GM12878 (cell line): ENCODE results near the gene REV1. TPM values are rescaled to one million over a fixed set of nuclear protein-coding genes. Genes with fewer than 3 reads are reported as not detected.
A peak's percentile ranks its signal among the peaks of the same experiment; 100 is the strongest.

Experiments used
- HDAC6 ChIP-seq: fragments of 200-600 bp; sonication (generic); IDR thresholded peaks from one replicate; pipeline ENCODE4 v1.8.0; 2017; ENCODE audit warnings: antibody characterized with exemption; ENCODE audit not compliant: unreplicated experiment
- IKZF1 ChIP-seq: fragments of 450-650 bp; conservative IDR thresholded peaks from 2 replicates; pipeline ENCODE4 v1.6.1; 2017; ENCODE audit warnings: antibody characterized with exemption, mild to moderate bottlenecking
- MEF2B ChIP-seq: fragments of 450-650 bp; IDR thresholded peaks from 2 replicates; pipeline ENCODE4 v1.6.1; 2018; ENCODE audit warnings: mild to moderate bottlenecking, moderate library complexity; ENCODE audit not compliant: partially characterized antibody, poor library complexity, severe bottlenecking
- MTA3 ChIP-seq: IDR thresholded peaks from 2 replicates; pipeline ENCODE4 v1.6.1; 2012; ENCODE audit warnings: low read length, inconsistent platforms, borderline replicate concordance
- MYC ChIP-seq: IDR thresholded peaks from 2 replicates; pipeline ENCODE4 v1.6.1; 2011; ENCODE audit warnings: mild to moderate bottlenecking, low read length, moderate library complexity, inconsistent platforms; ENCODE audit not compliant: insufficient read depth, insufficient replicate concordance, insufficient read length, severe bottlenecking
- NBN ChIP-seq: fragments of 450-650 bp; IDR thresholded peaks from 2 replicates; pipeline ENCODE4 v1.6.1; 2016
- NR2F1 ChIP-seq: fragments of 450-650 bp; conservative IDR thresholded peaks from 2 replicates; pipeline ENCODE4 v1.6.1; 2017; ENCODE audit warnings: mild to moderate bottlenecking
- PAX8 ChIP-seq: fragments of 450-650 bp; IDR thresholded peaks from 2 replicates; pipeline ENCODE4 v1.6.1; 2017; ENCODE audit warnings: mild to moderate bottlenecking, moderate library complexity
- RFX5 ChIP-seq: IDR thresholded peaks from 2 replicates; pipeline ENCODE4 v1.6.1; 2011; ENCODE audit warnings: low read depth, low read length, improper control_type of control experiment
- RUNX3 ChIP-seq: IDR thresholded peaks from 2 replicates; pipeline ENCODE4 v1.6.1; 2012; ENCODE audit warnings: low read length, inconsistent platforms
- SREBF2 ChIP-seq: IDR thresholded peaks from 2 replicates; pipeline ENCODE4 v1.6.1; 2012; ENCODE audit warnings: mild to moderate bottlenecking, low read length
- STAT1 ChIP-seq: fragments of 450-650 bp; conservative IDR thresholded peaks from 2 replicates; pipeline ENCODE4 v1.6.1; 2014; ENCODE audit warnings: antibody characterized with exemption, mild to moderate bottlenecking
- ZNF274 ChIP-seq: IDR thresholded peaks from one replicate; pipeline ENCODE4 v1.8.0; 2011; ENCODE audit not compliant: insufficient read length, insufficient read depth
- polyA plus RNA-seq, 11 experiments: library from polyadenylated mRNA; depleted of rRNA in 4 of 11; unstranded in 6 of 11; stranded (reverse) in 5 of 11; fragments of >200 nt; fragmentation: Nextera tagmentation in 4 of 11; fragmentation: Illumina TruSeq in 1 of 11; extraction: Ambion mirVana in 4 of 11; extraction: Trizol in 1 of 11; gene quantifications; 1 replicate in 1 of 11; 2 replicates in 10 of 11; pipeline versions ENCODE4 v1.2.1 to v1.2.3, GENCODE V29; 2011 to 2016; ENCODE audit warnings: inconsistent platforms in 2 of 11, missing spikeins in 2 of 11, low read depth in 1 of 11
- total RNA-seq, 4 experiments: library from RNA; depleted of rRNA in 3 of 4; stranded (reverse); fragments of >200 nt in 3 of 4; fragmentation: Illumina TruSeq in 1 of 4; extraction: Trizol in 1 of 4; gene quantifications; 2 replicates each; pipeline versions ENCODE4 v1.2.1 to v1.2.3, GENCODE V29; 2013 to 2021
- TF ChIP-seq, protein P1 (sequence below): fragments of 450-650 bp; formaldehyde crosslinking; IDR thresholded peaks from 2 replicates; pipeline ENCODE4 v1.4.0; 2020; ENCODE audit warnings: mild to moderate bottlenecking, moderate library complexity
- TF ChIP-seq, protein P2 (sequence below): fragments of 150-350 bp; IDR thresholded peaks from 2 replicates; pipeline ENCODE4 v1.6.1; 2016; ENCODE audit warnings: low read depth, low read length
- TF ChIP-seq, protein P3 (sequence below): IDR thresholded peaks from 2 replicates; pipeline ENCODE4 v1.6.1; 2012; ENCODE audit warnings: low read depth, low read length, improper control_type of control experiment
- TF ChIP-seq, protein P4 (sequence below): IDR thresholded peaks from 2 replicates; pipeline ENCODE4 v1.6.1; 2012; ENCODE audit warnings: low read depth, low read length, improper control_type of control experiment
- TF ChIP-seq, protein P5 (sequence below): fragments of 450-650 bp; IDR thresholded peaks from 2 replicates; pipeline ENCODE4 v1.6.1; 2017; ENCODE audit warnings: mild to moderate bottlenecking

The REV1 gene
- total and polyA plus RNA-seq, 10 of the 15 experiments (the other 5 are each of a cell fraction or from before 2014, with no cell fraction given): 11.3 to 46.8 (median 29.0) TPM

DNA sequence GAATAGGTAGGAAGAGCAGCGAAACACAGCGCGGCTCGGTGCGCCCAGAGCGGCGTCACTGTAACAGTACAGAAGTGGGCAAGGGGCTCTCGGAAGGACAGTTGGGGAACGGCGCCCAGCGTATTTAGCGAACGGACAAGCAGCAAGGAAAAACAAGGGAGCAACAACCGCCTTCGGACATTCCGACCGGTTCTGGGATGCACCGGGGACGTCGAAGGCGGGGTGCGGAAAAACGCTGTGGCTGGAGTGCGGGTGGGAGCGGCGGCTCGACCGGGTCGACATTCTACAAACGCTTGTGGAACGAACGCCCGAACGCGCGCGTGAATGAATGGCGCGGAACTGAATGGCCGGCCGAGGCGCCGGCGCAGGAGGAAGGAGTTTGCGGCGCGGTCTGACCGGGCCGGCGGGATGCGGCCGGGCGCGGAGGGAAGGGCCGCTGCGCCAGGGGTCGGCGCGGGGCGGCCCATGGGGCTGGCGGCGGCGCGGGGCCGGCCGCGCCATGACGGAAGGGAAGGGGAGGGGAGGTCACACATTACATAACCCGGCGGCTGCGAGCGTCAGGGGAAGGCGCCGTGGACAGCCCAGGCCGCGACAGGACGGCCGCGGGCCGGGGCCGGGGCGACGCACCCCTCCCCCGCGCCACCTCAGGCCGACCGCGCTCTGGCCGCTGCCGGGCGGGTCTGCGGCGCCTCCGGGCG, 605 bp downstream of the REV1 start (continued):
- no peak for TF ChIP-seq MTA3
- TF ChIP-seq, protein P1, sequence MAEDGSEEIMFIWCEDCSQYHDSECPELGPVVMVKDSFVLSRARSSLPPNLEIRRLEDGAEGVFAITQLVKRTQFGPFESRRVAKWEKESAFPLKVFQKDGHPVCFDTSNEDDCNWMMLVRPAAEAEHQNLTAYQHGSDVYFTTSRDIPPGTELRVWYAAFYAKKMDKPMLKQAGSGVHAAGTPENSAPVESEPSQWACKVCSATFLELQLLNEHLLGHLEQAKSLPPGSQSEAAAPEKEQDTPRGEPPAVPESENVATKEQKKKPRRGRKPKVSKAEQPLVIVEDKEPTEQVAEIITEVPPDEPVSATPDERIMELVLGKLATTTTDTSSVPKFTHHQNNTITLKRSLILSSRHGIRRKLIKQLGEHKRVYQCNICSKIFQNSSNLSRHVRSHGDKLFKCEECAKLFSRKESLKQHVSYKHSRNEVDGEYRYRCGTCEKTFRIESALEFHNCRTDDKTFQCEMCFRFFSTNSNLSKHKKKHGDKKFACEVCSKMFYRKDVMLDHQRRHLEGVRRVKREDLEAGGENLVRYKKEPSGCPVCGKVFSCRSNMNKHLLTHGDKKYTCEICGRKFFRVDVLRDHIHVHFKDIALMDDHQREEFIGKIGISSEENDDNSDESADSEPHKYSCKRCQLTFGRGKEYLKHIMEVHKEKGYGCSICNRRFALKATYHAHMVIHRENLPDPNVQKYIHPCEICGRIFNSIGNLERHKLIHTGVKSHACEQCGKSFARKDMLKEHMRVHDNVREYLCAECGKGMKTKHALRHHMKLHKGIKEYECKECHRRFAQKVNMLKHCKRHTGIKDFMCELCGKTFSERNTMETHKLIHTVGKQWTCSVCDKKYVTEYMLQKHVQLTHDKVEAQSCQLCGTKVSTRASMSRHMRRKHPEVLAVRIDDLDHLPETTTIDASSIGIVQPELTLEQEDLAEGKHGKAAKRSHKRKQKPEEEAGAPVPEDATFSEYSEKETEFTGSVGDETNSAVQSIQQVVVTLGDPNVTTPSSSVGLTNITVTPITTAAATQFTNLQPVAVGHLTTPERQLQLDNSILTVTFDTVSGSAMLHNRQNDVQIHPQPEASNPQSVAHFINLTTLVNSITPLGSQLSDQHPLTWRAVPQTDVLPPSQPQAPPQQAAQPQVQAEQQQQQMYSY: no peak
- TF ChIP-seq STAT1: no peak
- TF ChIP-seq ZNF274: no peak
- TF ChIP-seq NR2F1: peak; percentile 63
- no peak for TF ChIP-seq RUNX3
- TF ChIP-seq, protein P2, sequence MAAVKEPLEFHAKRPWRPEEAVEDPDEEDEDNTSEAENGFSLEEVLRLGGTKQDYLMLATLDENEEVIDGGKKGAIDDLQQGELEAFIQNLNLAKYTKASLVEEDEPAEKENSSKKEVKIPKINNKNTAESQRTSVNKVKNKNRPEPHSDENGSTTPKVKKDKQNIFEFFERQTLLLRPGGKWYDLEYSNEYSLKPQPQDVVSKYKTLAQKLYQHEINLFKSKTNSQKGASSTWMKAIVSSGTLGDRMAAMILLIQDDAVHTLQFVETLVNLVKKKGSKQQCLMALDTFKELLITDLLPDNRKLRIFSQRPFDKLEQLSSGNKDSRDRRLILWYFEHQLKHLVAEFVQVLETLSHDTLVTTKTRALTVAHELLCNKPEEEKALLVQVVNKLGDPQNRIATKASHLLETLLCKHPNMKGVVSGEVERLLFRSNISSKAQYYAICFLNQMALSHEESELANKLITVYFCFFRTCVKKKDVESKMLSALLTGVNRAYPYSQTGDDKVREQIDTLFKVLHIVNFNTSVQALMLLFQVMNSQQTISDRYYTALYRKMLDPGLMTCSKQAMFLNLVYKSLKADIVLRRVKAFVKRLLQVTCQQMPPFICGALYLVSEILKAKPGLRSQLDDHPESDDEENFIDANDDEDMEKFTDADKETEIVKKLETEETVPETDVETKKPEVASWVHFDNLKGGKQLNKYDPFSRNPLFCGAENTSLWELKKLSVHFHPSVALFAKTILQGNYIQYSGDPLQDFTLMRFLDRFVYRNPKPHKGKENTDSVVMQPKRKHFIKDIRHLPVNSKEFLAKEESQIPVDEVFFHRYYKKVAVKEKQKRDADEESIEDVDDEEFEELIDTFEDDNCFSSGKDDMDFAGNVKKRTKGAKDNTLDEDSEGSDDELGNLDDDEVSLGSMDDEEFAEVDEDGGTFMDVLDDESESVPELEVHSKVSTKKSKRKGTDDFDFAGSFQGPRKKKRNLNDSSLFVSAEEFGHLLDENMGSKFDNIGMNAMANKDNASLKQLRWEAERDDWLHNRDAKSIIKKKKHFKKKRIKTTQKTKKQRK: no peak
- no peak for TF ChIP-seq SREBF2
- TF ChIP-seq, protein P3, sequence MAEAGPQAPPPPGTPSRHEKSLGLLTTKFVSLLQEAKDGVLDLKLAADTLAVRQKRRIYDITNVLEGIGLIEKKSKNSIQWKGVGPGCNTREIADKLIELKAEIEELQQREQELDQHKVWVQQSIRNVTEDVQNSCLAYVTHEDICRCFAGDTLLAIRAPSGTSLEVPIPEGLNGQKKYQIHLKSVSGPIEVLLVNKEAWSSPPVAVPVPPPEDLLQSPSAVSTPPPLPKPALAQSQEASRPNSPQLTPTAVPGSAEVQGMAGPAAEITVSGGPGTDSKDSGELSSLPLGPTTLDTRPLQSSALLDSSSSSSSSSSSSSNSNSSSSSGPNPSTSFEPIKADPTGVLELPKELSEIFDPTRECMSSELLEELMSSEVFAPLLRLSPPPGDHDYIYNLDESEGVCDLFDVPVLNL: no peak
- no peak for TF ChIP-seq PAX8
- TF ChIP-seq, protein P4, sequence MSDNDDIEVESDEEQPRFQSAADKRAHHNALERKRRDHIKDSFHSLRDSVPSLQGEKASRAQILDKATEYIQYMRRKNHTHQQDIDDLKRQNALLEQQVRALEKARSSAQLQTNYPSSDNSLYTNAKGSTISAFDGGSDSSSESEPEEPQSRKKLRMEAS: peak; percentile 21; the same call in 1 of the 2 replicates
- no peak for TF ChIP-seq MEF2B
- TF ChIP-seq, protein P5, sequence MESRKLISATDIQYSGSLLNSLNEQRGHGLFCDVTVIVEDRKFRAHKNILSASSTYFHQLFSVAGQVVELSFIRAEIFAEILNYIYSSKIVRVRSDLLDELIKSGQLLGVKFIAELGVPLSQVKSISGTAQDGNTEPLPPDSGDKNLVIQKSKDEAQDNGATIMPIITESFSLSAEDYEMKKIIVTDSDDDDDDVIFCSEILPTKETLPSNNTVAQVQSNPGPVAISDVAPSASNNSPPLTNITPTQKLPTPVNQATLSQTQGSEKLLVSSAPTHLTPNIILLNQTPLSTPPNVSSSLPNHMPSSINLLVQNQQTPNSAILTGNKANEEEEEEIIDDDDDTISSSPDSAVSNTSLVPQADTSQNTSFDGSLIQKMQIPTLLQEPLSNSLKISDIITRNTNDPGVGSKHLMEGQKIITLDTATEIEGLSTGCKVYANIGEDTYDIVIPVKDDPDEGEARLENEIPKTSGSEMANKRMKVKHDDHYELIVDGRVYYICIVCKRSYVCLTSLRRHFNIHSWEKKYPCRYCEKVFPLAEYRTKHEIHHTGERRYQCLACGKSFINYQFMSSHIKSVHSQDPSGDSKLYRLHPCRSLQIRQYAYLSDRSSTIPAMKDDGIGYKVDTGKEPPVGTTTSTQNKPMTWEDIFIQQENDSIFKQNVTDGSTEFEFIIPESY: no peak
- TF ChIP-seq HDAC6: peak; percentile 63
- peak; percentile 33; the same call in 1 of the 2 replicates for TF ChIP-seq IKZF1
- no peak for TF ChIP-seq MYC
- no peak for TF ChIP-seq NBN
- TF ChIP-seq RFX5: no peak
